GM18498 (cell line): Measurements from ENCODE around the gene SLC8A1.
A peak's percentile ranks its signal among the peaks of the same experiment; 100 is the strongest.

Source experiments
- ATAC-seq: cut with Tn5 transposase; IDR thresholded peaks from one replicate; pipeline ENCODE4 v1.9.1; 2021; ENCODE audit warnings: mild to moderate bottlenecking, moderate library complexity; ENCODE audit not compliant: unreplicated experiment

SLC8A1 gene

DNA sequence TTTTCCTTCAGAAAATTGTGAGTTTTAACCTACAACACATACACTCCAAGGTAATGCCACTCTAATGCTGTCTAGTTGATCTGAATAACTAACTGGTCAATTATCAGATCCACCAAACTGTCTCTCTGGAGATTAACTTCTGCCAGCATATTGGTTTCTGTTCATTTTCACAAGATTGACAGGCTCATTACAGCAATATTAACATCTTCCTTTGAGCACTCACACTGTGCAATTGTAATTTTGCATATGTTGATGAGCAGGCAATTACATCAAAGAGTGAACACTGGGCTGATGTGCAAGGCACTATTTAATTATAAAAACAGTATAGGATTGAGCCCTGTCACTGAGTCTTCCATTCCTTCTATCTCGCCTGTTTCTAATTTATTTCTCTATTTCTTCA, 197.3 kb downstream of the SLC8A1 start:
- no peak for ATAC-seq

DNA sequence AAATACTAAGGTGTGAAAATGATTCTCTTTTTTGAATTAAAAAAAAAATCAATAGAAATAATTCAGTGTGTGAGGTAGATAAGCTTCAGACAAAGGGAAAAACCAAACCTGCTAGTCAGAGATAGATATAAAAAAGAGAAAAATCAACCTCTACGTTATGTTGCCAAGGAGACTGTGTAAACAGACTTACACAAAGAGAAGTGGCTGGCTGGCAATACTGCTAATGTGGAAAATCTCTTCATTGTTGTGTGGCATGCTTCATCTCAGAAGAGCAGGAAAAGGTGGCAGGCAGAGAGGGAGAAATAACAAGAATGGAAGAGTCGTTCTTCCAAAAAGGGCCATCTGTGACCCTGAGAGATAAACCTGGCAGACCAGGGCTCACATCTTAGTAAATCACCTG, 200.8 kb downstream of the SLC8A1 start:
- no peak for ATAC-seq

DNA sequence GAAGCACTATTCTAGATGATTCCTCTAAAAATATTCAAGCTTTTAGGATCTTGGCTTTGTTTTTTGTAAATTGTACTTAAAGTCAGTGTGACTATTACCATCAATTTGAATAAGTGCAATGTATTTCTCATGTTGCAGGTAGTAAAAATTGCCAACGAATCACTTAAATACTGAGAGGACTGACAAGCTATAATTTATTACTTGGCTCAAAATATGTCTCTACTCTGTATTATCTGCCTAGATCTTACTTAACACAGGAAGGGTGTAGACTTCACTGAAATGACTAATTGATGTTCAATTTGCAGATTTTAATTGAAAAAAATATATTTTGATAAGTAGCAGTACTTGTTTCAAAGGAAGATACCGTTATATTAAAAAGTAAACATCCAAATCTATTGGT, 202.3 kb downstream of the SLC8A1 start:
- ATAC-seq: no peak

DNA sequence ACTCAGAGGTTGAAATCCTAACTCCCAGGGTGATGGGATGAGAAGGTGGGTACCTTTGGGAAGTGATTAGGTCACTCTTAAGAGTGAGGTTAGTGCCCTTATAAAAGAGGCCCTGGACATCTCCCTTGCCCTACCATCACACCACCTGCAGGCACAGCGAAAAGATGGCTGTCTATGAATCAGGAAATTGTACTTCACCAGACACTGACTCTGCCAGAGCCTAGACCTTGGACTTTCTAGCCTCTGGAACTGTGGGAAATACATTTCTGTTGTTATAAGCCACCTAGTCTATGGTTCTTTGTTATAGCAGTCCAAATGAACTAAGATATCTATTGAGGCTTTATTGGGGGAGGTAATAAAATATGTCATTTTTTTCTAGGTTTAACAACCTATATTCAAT, 203.6 kb downstream of the SLC8A1 start:
- ATAC-seq: no peak

DNA sequence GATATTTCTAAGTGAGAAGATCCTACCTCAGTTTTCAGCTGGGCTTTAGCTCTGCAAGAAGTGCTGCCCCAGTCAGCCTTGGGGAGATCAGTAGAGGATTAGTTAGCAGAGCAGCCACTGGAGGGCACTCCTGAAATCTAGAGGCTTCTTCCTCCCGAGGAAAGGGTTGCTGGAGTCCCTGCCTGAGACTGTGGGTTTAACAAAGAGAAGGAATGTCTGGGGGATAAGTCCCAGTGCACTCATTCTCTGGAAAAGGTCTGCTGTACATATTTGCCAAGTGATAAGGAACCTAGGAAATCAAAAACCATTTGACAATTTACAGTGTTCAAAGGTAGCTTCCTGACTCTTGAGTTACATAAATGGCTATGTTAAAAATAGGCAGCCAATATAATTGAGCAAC, 207.2 kb downstream of the SLC8A1 start:
- ATAC-seq: peak; percentile 79

DNA sequence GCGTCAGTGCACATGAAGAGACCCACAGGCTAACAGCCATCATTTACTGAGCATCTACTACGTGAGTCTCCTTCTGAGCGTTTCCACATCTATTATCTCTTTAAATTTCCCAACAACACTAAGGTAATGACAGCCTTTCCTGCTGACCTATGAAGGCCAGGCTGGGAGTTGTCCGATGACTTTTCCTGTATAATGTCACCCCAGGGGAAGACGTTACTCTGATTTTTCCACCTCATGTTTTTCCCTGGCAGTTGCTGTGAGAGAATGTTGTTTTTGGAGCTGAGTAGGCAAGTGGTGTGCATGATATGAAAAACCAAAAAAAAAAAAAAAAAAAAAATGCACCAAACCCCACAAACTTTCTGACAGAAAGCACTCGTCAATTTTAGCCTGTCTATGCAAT, 207.6 kb downstream of the SLC8A1 start:
- ATAC-seq: no peak

DNA sequence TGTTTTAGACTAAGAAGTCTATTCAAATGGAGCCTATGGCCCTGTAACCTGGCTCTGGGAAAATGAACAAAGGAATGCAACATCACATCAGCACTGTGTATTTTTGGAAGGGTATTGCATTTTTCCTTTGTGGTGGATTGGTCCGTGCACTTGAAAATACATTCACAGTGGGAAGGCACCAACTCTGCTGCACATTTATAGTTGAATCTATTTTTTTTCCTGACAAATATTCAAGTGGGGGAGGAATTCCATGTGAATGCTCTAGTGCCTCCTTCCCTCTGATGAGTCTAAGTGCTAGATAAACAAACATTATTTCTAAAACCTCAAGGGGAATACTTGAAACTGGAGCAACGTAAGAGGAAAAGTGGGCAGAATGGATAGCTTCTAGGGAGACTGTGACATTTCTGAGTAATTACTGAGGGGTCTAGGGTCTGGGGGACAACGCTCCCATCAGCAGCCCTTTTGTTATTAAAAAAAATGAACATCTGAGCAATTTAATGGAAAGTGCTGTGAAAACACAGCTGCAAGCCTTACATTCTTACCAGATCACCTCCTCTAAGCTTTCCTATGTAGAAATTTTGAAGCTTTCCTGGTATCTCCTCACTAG, 208.2 kb downstream of the SLC8A1 start:
- ATAC-seq: no peak

DNA sequence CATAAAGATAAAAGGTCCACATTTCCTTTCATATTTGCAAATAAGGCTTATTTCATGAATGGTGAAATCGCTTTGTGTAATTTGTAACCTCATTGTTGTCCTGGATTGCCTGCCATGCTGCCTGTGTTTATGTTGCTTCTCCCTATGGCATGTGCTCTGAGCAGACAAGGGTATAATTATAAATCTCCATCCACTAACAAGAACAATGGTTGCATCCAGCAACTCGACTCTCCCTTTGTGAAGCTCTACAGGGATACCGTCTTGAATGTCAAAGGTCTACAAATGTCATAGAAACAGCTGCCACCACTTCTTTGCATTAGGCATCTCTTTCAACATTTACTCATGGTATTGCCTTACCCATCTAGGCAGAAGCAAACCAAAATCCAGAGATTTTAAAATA, 209.6 kb downstream of the SLC8A1 start:
- no peak for ATAC-seq

DNA sequence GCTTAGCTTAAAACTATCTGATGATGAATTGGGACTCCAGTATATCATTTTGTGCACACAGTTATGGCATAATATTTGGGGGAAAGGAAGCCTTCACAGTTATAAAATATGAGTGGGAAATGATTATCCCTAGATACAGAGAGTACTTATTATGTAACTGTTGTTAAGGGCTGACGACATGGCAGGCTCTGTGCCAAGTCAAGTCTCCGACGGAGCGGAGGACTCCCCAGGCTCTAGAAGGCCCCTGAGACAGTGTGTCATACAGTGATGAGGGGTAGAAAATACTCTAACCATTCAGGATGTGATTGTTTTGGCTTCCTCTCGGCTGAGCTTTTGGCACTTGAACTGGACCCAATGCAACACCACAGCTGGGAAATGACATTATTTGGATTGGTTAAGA, 211.8 kb downstream of the SLC8A1 start:
- ATAC-seq: no peak

DNA sequence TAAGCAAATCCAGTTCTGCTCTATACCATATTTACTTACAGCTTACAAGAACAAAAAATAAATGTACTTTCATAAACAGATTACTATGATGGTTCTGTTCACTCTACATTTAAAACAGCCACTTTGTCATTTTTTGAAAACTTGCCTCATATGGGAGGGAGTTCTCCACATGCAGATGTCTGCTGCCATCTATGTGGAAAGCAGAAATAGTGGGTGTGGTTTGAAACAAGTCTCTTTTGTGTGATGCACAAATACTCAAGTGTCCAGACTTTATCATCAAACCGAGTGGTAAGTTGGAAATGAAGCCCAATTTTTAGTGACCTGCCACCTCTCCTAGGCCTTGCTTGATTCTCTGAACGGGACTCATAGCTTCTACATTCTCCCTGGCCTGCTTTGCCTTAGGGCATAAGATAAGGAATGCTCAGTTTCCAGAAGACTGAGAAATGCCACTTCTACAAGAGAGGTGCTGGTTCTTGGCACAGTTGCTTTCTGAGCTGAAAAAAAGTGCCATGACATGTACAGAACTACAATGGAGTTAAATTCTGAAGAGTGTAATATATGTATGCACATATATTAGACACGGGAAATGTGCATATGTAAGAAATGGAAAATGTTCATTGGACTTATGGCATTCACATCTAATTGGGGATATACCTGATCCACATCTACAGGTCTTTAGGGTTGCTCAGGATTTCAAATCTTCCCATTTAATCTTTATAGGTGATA, 221.0 kb downstream of the SLC8A1 start:
- ATAC-seq: no peak

DNA sequence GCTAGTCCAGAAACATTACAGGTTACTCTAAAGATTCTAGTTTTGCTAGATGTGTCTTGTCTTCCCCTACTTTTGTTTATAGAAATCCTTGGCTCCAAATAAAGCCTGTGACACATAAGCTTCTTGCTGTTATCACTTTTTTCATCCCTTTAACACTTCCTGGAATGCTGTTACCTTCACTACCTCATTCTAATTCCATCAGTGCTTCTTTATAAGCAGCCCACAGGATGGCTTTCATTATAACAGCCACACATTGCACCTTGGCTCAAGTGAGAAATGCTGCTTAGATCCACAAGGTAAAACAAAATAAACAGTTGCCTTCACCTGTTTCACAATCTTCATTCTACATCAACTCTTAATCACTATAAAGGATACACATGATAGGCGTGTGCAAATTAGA, 221.7 kb downstream of the SLC8A1 start:
- no peak for ATAC-seq

DNA sequence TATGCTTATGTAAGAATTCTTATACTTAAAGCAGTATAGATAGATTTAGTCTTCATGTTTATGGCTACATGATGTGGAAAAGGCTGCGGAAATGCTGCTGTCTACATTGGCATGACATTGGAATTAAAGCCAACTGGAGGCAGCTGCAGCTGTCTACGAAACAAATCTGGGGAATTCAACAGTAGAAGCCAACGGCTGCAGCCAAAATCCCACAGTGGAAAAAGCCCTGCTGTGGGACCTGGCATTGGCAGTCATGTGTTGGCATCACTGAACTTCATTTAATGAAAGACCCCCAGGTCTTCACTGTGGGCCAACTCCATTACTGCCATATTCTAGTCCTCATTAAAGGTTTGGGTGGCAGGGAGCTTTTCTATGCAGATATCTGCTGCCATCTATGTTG, 223.6 kb downstream of the SLC8A1 start:
- no peak for ATAC-seq

DNA sequence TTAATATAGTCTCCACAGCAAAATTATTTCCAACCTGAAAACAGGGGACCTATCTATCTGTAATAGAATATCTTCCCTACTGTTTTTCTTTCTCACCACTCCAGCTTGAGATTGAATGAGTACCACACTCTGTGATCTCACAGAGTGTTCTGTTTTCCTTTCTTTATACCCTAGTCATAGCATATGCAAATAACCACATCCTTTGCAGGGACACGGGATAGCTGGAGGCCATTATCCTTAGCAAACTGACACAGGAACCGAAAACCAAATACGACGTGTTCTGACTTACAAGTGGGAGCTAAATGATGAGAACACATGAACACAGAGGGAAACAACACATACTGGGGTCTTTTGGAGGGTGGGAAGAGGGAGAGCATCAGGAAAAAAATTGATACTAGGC, 224.7 kb downstream of the SLC8A1 start:
- ATAC-seq: no peak

DNA sequence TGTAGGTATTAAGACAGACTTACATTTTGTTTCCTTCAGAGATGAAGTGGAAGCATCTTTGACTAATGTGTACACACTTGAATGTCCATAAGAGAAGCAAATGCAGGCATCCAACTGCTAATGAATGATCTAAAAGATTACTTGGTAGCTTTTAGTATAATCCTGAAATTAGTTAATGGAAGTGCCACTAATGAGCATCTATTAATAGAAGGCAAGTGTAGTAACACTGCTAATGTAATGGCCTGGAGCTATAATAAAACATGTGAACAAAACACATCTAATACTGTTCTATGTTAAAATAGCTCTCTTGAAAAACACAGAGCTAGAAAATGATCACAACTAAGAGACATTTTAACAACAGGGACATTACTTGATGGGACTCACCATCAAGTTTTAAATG, 225.3 kb downstream of the SLC8A1 start:
- ATAC-seq: no peak

DNA sequence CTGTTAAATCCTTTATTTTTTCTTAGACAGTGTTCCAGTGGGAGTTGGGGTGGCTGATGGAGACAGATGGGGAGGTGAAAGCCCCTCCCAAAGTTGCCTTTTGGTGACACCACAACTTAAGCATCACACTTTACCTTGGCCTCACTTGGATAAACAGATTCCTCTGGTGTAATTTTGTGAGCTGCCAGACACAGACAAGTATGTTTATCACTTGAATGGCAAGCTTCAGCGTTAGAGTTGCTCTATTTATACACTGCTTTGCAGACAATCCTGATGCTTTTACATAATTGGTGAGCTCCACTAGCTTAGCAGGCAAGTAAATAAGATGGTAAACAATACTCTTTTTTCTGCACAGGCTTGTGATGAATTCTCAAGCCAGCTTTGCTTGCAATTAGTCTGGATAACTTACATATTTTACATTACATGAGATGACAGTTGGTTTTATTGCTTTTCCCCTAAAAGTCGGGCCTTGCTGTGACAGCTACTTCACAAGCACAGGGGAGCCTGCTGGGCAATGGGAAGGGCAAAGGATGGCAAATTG, 226.2 kb downstream of the SLC8A1 start:
- no peak for ATAC-seq

DNA sequence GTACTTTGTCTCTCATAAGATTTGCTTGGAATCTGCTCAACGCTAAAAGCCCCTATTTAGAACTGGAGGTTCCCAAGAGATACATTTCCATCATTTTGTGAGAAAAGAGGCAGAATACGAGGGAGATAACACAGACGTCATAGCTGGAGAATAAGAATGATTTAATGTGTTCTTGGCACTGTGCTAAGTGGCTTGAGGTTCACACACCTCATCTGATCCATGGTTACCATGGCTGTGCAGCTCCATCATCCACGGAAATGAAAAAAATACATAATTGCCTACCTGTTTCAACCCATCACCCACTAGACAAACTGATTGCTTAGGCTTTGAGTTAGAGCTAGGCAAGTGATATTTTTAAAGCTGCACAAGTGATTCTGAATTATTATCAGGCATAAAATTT, 227.6 kb downstream of the SLC8A1 start:
- ATAC-seq: no peak

DNA sequence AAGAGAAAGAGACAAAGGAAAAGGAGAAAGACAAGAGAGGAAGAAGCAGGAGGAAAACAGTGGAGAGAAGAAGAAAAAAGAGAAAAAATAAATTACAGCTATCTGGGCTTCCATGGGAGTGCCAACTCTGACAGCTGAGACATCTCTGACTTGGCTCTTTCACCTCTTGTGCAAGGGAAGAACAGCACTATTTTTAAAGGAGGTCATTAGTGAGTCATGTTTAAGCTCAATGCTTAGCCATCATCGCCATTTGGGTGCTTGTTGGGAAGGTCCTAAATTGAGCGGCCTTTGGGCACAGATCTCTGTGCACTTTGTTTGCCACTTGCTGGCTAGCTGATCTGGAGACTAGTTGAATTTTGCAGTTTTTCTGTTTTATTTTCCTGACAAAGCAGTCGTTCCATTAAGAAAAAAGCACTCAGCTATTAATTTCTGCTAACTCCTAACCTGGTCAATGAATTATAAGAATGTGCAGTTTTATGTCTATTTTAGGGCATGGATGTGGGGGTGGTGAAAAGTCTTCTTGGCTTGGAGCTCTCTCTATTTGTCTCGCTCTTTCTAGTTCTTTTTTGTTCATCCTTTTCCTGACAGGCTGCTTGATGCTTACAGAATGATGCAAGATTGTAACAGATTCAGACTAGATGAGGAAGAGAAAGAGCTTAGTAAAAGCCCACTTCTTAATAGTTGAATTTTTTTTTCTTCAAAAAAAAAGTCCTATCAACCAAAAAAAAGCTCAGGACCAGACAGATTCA, 231.5 kb downstream of the SLC8A1 start:
- no peak for ATAC-seq

DNA sequence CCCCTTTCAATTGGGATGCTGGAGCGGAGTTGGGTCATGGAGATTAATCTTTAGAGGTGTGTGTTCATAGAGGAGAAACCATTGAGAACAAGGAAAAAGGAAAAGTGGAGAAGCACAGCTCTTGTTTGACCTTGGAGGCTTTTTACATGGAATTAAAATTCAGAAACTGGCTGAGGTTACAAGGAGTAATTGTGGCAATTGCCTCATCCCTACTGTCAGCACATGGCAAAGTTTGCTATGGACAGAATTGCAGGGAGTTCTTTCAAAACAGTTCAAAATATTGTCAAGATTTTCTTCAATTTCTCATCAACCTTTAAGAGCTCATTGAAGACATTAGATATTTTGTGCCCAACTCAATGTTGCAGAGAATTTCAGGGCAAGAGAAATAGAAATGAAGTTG, 232.7 kb downstream of the SLC8A1 start:
- ATAC-seq: no peak

DNA sequence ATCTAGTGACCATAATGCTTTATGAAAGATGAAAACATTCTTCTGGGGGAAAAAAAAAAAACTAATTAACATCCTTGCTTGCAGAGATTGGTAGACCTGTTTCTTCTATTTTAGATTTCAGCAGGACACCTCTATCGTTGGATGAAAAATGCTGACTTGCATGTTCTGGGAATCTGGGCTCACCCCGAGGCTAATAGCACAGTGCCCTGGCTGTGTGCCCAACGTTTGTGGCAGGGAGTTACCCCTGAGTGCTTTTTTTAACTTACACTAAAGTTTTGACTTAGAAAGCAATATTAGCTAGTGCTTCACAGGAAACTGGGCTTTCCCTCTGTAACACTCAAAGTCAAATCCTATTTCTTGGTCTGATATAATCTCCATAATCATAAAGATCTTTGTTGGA, 233.2 kb downstream of the SLC8A1 start:
- ATAC-seq: no peak

DNA sequence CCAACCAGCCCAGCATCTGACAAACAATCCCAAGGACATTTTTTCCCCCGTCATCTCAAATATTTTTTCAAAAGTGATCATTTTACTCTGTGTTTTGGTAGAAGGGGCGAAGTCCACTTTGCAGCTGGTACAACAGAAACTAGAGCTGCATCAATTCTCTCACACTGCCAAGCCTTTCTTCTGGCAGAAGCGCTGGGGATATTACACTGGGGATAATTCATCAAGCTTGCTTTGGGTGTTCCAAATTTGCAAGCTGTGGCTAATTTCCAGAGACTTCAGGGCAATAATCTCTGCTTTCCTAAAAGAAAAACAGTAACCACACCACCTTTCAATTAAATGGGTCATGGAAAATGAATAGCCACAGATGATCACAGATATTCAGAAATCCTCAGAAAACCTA, 238.3 kb downstream of the SLC8A1 start:
- no peak for ATAC-seq

DNA sequence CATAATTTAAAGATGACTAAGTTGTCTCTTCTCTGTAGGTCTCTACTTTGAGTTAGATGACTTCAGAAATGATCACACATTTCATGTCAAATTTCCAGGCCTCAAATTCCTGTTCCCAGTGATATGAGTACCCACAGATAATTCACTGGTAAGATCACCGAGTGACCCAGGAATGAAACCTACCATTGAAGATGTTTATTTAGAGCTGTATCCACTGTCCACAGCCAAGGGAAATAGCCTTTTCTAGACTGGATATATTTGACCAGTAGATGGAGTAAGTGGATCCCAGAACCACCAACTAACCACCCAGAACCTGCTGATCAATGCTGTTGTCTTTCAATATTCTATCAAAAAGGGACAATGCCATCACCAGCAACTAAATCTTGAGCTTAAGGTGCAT, 238.8 kb downstream of the SLC8A1 start:
- ATAC-seq: no peak

DNA sequence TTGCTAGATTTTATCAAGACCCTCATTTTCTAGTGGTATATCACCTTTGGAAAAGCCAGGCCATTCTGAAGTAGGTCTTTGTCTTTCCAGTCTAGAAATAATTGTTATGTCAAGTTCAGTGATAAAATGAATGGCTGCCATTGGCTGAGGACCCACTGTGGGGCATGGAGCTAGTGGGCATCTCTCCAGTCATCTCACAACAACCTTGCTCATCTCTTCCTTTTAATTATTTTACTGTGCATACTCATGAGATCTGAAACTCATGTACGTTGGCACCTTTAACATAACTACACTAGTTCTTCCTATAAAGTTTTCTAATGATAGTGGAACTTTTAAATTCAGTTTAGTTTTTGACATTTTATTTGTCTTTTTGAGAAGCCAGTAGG, 240.9 kb downstream of the SLC8A1 start:
- ATAC-seq: no peak
